ENCODE data around the gene TMEM81. TPM values are rescaled to one million over a fixed set of nuclear protein-coding genes. Genes with fewer than 3 reads are reported as not detected.

TMEM81 gene
- polyA plus RNA-seq, 3 donors from 2014 or later, result 0.24 to 0.79 (median 0.40) TPM

DNA sequence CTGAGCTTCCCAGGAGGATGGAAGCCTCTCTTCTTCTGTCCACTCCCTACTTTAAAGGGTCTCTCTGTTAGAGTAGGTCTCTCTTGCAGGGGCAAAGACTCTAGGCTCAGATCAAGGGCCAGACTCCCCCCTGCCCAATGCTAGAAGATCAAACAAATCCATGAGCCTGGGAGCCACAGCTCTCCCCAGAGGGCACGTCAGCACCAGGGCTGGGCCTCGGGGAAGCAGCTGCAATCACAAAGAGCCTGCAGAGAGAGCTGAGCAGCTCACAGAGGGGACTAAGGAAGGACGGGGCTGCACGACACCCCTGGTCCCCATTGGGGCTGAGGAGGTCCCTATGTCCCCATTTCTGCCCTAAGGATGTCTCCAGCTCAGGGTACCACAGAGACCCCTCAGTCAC lies 37.4 kb downstream of the TMEM81 start:
- H3K27ac Mint-ChIP-seq, result no peak overlapping the region
- no peaks in the 10 kb centered on the region for H3K4me1 Mint-ChIP-seq
- no peaks in the 10 kb centered on the region for H3K36me3 Mint-ChIP-seq
- H3K9me3 Mint-ChIP-seq, result no peaks in the 10 kb centered on the region
- H3K4me3 Mint-ChIP-seq, result no peak overlapping the region
- DNase-seq, result no peak
- H3K27me3 Mint-ChIP-seq (ENCODE audit: low read depth in 3 of 3), result peaks cover 0 to 18% (median 6%) of the 10 kb centered on the region in 3 donors

DNA sequence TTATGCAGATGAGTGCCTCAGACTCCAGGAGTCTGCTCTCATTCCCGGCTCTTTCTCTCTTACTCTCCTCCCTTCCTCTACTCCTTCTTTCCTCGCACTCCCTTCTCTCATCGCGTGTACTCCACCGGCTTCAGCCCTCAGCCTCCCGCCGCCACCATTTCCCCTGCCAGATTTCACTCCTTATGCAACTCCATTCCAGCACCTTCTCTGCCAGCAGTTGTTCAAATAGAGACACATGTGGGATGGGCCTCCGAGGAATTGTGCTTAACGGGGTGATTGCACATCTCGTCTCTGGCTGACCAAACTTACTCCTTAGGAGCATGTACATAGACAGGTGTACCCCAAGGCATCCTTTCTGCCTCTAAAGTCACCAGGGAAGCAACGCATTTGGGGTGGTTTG lies 39.1 kb downstream of the TMEM81 start:
- Mint-ChIP-seq H3K27me3 (ENCODE audit: low read depth in 3 of 3) (peaks cover 2 to 25% (median 6%) of the 10 kb centered on the region in 3 donors), H3K4me3 (no peak overlapping the region), H3K36me3 (no peaks in the 10 kb centered on the region), H3K27ac (no peak overlapping the region), H3K9me3 (no peaks in the 10 kb centered on the region), H3K4me1 (no peaks in the 10 kb centered on the region)
- no peak for DNase-seq

DNA sequence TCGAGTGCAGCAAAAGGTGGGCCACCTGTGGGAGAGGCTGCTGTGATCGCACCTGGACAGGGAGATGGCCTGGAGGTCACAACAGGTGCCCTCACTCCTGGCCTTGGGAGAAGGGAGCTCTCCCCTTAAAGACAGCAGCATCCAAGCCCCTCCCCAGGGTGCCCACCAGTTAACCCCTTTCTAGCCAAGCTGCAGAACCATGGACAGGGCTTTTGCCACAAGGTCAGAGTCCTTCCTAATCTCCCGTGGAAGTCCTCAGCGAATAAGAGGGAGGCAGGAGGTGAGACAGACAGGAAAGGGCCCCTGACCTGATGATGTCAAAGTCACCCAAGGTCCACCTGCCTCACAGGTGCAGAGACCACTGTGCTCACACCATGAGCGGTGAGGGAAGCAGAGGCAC lies 39.5 kb downstream of the TMEM81 start:
- DNase-seq, result no peak
- Mint-ChIP-seq H3K9me3 (no peaks in the 10 kb centered on the region), H3K27me3 (ENCODE audit: low read depth in 3 of 3) (peaks cover 2 to 25% (median 6%) of the 10 kb centered on the region in 3 donors), H3K36me3 (no peaks in the 10 kb centered on the region), H3K27ac (no peak overlapping the region), H3K4me1 (no peaks in the 10 kb centered on the region), H3K4me3 (no peak overlapping the region)

DNA sequence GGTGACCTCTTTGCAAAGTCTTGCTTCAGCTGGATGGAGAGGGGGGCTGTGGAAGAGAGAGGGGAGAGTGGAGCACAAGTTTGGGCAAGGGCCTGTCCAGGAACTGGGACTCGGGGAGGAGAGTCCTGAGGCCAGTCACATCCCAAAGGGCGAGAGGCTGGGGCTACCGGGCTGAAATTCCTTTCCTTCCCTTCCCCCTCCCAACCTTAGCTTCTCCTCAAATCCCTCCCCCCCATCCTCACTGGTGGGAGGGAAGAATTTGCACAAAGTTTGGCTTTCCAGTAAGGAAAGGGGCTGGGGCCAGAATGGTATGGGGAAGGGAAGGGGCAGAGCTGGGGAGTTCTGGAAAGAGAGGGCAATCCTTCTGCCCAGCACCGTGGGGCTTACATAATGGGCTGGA lies 40.4 kb downstream of the TMEM81 start:
- no peak for DNase-seq
- Mint-ChIP-seq H3K9me3 (no peaks in the 10 kb centered on the region), H3K27ac (no peak overlapping the region), H3K4me3 (no peak overlapping the region), H3K27me3 (ENCODE audit: low read depth in 3 of 3) (peaks cover 2 to 20% (median 6%) of the 10 kb centered on the region in 3 donors), H3K36me3 (no peaks in the 10 kb centered on the region), H3K4me1 (no peaks in the 10 kb centered on the region)

DNA sequence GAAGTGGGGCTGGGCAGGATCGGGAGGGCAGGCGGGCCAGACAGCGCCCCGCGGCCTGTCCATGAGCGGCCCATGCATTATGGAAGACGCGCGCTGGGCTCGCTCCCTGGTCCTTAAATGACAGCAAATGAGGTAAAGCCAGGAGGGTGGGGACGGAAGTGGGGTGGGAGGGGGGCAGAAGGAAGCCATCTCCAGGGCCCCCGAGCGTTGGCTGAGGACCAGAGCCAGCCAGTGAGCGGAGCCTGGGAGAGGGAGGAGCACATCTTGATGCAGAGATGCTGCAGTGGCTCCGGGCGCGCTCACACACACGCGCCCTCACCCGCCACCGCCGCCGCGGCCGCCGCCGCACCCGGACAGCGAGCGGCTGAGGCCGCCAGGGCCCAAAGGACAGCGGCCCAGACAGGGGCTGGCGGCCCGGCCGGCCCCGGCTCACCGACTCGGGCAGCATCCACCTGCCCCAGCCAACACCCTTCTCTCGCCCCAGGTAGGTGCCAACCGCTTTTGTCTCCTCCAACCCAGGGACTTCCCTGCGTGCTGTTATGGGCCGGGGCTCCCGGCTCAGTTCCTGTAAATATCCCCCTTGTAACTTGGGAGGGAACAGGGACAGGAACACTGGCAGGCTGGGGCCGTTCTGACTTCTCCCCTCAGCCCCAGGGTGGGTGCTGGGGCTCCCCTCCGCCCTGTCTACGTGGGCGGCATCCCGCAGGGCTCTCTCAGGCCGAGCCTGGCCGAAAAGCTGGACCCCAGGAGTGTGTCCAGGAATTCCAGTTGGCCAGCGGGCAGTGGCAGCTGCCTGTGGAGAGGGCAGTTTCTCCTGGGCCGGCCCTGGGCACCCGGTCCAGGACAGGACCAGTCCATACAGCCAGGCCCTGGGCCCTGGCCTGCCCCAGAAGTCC lies 41.1 kb downstream of the TMEM81 start, which contains the start of gene CNTN2:
TSS of gene CNTN2 (plus strand) at position 302 of the 896 bp plus-strand sequence. CDS start 9,974 bp downstream, outside the sequence.
- Mint-ChIP-seq H3K27ac (no peak within 1 kb of the TSS), H3K4me1 (no peaks in the 10 kb centered on the region), H3K27me3 (ENCODE audit: low read depth in 3 of 3) (peaks cover 2 to 23% (median 6%) of the 10 kb centered on the region in 3 donors)

DNA sequence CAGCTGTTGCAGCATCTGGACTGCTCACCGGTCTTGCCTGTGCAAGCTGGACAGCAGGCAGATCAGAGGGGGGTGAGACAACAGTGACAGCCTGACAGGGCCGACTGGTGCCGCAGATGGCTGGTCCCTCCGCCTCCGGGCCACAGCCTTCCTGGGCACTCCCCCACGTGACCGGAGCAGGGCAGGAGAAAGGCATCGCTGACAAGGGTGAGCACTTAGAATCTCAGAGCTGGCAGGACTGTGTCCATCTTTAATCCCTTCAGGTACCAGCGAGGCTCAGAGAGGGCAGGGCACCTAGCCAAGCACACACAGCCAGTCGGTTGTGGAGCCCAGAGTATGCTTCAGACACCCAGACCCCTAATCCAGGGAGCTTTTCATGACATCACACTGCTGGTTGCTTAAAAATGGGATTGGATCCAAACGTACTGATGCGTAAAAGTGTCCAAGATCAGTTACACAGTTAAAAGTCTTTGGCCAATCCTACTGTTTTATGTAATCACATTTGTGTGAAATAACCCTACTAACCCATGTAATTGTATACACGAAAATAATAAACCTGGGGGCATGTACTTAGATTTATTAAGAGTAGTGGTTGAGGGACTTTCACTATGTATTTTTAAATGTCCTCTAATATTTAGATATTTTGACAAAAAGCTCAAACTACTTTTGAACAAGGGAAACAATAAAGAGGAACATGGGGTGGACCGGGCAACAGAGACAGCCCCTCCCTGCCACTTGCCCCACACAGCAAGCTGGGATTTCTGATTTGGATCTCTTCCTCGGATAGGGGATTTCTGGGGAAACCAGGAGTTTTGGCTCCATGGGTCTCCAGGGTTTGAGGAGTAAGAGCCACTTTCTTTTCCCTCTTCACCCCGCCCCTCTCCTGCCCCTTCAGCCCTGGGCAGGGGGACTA lies 42.0 kb downstream of the TMEM81 start:
- H3K4me3 Mint-ChIP-seq, result no peak overlapping the region

More for the DNA sequence above, 41.1 kb downstream of the TMEM81 start, which contains the start of gene CNTN2:
- no peak within 1 kb of the TSS for H3K4me3 Mint-ChIP-seq
- H3K9me3 Mint-ChIP-seq, result no peaks in the 10 kb centered on the region
- no peaks in the 10 kb centered on the region for H3K36me3 Mint-ChIP-seq
- no peak for DNase-seq

DNA sequence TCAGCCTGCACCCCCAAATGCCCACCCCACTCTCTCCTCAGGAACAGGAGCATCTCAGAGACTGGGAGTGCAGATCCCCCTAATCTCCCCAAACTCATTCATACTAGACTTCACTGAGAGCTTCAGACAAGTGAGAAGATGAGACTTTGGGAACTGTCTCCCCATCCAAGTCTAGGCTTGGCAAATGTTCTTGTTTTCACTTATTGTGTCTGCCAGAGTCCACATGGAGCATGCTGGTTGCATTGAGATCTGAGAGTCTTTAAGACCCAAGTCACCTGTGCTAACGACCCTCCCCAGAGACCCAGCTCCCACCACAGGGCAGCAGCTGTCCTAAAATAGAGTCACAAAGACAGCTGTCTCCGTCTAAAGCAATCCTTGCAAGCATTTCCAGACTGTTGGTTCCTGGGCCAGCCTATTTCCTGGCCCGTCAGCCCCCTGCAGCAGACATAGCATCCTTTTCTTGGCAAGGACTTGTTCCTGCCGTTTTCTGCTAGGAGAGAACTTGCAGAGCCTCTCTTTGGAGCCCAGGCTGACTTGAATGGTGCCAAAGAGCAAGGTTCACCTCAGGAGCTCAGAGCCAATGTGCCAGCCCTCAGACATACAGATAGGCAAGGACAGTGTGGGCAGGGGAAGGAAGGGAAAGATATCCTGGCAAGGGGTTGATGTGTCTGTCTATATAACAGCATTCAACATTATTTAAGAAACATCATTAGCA lies 43.1 kb downstream of the TMEM81 start:
- no peak overlapping the region for H3K4me3 Mint-ChIP-seq
- no peak for DNase-seq
- H3K27ac Mint-ChIP-seq, result no peak overlapping the region
- peaks cover 2 to 20% (median 3%) of the 10 kb centered on the region in 3 donors for H3K27me3 Mint-ChIP-seq (ENCODE audit: low read depth in 3 of 3)
- H3K36me3 Mint-ChIP-seq, result no peaks in the 10 kb centered on the region
- no peaks in the 10 kb centered on the region for H3K9me3 Mint-ChIP-seq
- H3K4me1 Mint-ChIP-seq, result no peaks in the 10 kb centered on the region

More for the DNA sequence above, 42.0 kb downstream of the TMEM81 start:
- Mint-ChIP-seq H3K27me3 (ENCODE audit: low read depth in 3 of 3) (peaks cover 2 to 23% (median 6%) of the 10 kb centered on the region in 3 donors), H3K4me1 (no peaks in the 10 kb centered on the region), H3K9me3 (no peaks in the 10 kb centered on the region), H3K27ac (no peak overlapping the region), H3K36me3 (no peaks in the 10 kb centered on the region)
- no peak for DNase-seq

DNA sequence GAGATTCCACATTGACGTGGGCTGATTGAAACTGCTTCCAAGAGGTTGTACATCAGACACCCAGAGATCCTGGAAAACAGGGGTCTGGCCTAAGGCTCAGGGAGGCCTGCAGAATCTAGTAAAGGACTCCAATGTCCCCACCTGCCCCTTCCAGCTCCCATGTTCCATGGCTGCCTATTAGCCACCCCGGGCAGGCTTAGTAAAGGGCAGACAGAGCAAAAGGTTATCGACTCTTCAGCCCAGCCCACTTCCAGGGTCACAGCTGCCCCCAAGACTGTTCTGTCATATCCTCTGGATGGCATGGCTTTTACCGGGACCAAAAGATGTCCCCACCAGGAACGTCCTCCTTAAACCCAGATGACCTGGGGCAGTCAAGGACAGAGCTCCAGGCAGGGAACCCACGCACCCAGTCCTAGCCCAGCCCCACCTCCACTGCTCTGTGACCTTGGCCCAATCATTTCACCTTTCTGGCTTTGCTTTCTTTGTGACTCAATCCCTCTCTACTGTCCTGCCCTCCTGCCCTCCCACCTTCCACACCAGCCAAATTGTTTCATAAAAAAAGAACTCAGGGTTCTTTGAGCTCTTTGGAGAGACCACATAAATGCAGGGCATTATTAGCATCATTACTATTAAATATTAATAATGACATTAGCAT lies 46.0 kb downstream of the TMEM81 start:
- no peaks in the 10 kb centered on the region for H3K4me1 Mint-ChIP-seq
- no peak overlapping the region for H3K27ac Mint-ChIP-seq
- H3K27me3 Mint-ChIP-seq (ENCODE audit: low read depth in 3 of 3), result peaks cover 0 to 11% (median 5%) of the 10 kb centered on the region in 3 donors
- H3K4me3 Mint-ChIP-seq, result no peak overlapping the region
- H3K36me3 Mint-ChIP-seq, result no peaks in the 10 kb centered on the region
- no peak for DNase-seq
- H3K9me3 Mint-ChIP-seq, result no peaks in the 10 kb centered on the region

DNA sequence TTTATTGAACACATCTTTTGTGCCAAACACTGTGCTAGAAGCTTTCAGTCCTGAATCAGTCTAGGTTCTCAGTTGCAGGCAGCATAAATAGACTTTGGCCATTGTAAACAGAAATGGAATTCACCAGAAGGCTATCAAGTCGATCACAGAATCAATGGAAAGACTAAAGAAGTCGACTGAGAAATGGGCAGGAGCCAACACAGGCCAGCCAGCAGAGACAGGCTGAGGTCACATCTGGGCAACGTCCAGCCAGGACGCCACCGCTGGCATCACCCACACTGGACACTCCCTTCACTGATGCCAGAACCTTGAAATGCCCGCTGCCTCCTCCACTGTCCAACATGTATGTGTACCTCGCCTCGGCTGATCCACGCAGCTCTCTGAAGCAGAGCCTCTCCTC lies 46.7 kb downstream of the TMEM81 start:
- Mint-ChIP-seq H3K36me3 (no peaks in the 10 kb centered on the region), H3K27me3 (ENCODE audit: low read depth in 3 of 3) (peaks cover 0 to 11% (median 7%) of the 10 kb centered on the region in 3 donors), H3K9me3 (no peaks in the 10 kb centered on the region), H3K4me1 (no peaks in the 10 kb centered on the region), H3K27ac (no peak overlapping the region), H3K4me3 (no peak overlapping the region)
- DNase-seq, result no peak

Other genes with a start within 250 kb of the TMEM81 start
- gene NFASC, start 213.6 kb downstream of the TMEM81 start, polyA plus RNA-seq, result not detected
- gene CNTN2, start 41.2 kb downstream of the TMEM81 start, polyA plus RNA-seq, result not detected
- gene RBBP5, start 37.5 kb upstream of the TMEM81 start, polyA plus RNA-seq, result 10 to 100 TPM; 11.2 to 20.1 (median 15.5) TPM
- gene DSTYK, start 127.2 kb upstream of the TMEM81 start, polyA plus RNA-seq, result 1 to 10 TPM; 2.9 to 8.3 (median 3.6) TPM
- 1 to 10 TPM in 1 of 3 donors, under 1 TPM in 1, not detected in 1; 0.50 to 1.1 TPM for gene TMCC2, start 143.5 kb upstream of the TMEM81 start, polyA plus RNA-seq
- gene NUAK2, start 237.3 kb upstream of the TMEM81 start, polyA plus RNA-seq, result 10 to 100 TPM in 1 of 3 donors, 1 to 10 TPM in 2; 6.3 to 26.4 (median 6.6) TPM